Choroid plexus epithelial cell (primary cell): Measurements from ENCODE around the gene ITGA2.

Source experiments
- DNase-seq: peaks from one replicate; pipeline ENCODE4 v3.0.0-alpha.2; 2010; ENCODE audit warnings: low read depth
- H3K4me3 ChIP-seq: 2 replicates; pipeline ENCODE4 v1.5.1; 2011; ENCODE audit warnings: low read depth, mild to moderate bottlenecking, control low read depth, low read length, moderate library complexity
- TF ChIP-seq, protein P1 (sequence below): conservative IDR thresholded peaks from 2 replicates; pipeline ENCODE4 v1.5.1; 2011; ENCODE audit warnings: low read depth, mild to moderate bottlenecking, control low read depth, inconsistent platforms, low read length, moderate library complexity

Gene ITGA2

DNA sequence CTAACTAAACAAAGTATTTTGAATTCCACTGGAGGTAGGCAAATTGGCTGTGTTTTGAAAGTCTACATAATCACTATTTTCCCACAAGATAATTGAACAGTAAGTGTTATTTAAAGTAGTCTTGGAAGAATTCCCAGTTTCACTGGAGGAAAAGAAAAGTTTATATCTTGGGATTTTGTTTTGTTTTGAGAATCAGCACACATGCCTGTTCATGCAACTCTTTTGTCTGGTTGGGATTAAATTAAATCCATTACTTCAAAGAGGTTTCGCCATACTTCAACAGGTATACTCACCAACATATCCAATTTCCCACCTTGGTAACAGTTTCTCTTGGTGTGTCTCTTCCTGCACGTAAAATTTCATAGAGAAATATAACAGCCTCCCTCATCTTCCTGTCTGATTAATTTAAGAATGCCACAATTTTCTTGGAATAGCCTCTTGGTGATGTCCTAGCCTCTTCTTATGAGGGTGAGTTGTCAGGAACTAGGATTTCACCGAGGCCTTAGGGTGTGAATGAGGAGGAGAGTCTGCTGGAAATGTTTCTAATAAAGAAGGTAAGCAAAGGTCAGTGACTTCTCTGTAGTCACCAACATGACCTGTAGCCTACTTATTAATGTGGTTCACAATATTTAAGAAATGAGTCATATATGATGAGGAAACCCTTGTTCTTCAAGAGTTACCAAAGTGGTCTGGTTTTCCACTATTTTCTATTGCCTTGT, 48.1 kb downstream of the ITGA2 start:
- TF ChIP-seq, protein P1, sequence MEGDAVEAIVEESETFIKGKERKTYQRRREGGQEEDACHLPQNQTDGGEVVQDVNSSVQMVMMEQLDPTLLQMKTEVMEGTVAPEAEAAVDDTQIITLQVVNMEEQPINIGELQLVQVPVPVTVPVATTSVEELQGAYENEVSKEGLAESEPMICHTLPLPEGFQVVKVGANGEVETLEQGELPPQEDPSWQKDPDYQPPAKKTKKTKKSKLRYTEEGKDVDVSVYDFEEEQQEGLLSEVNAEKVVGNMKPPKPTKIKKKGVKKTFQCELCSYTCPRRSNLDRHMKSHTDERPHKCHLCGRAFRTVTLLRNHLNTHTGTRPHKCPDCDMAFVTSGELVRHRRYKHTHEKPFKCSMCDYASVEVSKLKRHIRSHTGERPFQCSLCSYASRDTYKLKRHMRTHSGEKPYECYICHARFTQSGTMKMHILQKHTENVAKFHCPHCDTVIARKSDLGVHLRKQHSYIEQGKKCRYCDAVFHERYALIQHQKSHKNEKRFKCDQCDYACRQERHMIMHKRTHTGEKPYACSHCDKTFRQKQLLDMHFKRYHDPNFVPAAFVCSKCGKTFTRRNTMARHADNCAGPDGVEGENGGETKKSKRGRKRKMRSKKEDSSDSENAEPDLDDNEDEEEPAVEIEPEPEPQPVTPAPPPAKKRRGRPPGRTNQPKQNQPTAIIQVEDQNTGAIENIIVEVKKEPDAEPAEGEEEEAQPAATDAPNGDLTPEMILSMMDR = no peak
- peak; percentile 90 for DNase-seq
- H3K4me3 ChIP-seq = no peak overlapping the region

DNA sequence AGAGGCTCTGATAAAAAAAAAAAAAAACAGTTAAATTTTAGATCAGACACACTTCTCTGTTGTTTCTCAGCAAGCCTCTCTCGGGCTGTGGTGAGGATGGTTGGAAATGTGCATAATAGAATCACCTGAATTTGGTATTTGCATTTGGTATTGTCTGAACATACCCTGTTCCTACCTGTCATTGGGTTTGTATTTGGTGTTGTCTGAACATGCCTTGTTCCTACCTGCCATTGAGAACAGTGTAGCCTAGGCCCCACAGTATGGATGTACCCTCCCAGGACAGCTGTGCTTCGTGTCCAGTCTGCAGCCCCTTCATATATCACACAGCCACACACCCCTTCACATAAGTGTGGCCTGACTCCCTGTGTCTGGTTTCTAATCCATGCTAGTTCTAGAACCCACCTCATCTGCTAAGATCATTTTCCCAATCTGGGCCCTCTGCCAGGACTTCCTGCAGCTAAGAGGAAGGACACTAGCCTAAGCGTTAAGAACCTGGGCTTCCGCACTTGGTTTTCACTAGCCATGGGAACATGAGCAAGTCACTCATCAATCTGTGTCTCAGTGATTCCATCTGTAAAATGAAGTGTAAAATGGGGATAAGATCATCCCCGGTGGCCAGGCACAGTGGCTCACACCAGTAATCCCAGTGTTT, 49.2 kb downstream of the ITGA2 start:
- TF ChIP-seq, protein P1 = no peak
- H3K4me3 ChIP-seq = no peak overlapping the region
- DNase-seq = peak; percentile 65

DNA sequence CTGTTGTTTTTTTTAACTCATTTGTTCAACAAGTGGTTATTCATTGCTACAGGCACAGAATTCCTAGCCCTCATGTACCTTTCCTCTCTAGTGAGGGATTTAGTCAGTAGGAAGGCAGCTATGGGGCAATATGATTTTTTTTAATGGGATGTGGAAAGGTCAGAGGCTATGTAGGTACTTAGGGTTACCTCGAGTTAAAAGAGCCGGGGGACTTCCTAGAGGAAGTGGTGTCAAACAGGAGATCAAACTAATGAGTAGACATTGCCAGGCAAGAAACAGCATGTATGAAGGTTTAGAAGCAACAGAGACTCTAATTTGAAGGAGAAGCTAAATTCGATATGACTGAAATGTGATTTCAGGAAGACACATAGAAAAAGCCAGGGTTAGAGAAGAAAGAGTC, 50.7 kb downstream of the ITGA2 start:
- TF ChIP-seq, protein P1 = no peak
- no peak for DNase-seq
- no peak overlapping the region for H3K4me3 ChIP-seq

DNA sequence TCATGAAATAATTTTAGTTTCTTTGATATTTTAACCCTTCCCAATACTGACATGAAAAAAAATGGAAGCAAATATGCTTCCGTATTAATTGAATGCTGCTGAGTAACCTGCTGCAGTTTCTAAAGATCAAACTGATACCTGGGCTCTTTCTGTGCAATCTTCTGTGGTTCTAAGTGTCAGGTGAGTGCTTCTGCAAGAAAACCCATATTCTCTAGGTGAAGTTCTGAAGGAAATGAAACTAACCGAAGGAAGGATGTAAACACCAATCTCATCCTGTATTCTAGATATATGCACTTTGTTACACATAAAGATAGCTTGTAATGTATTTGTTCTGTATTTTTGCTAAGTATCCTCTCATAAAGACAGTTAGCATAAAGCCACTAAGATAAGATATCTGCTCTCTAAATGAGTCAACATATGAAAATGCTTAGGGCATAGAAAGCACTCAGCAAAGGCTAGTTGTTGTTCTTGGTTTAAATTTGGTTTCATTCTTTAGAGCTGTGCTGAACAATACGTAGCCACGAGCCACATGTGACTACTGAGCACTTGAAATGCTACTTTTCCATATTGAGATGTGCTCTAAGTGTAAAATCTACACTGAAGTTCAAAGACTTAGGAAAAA, 52.0 kb downstream of the ITGA2 start:
- DNase-seq = peak; percentile 71

DNA sequence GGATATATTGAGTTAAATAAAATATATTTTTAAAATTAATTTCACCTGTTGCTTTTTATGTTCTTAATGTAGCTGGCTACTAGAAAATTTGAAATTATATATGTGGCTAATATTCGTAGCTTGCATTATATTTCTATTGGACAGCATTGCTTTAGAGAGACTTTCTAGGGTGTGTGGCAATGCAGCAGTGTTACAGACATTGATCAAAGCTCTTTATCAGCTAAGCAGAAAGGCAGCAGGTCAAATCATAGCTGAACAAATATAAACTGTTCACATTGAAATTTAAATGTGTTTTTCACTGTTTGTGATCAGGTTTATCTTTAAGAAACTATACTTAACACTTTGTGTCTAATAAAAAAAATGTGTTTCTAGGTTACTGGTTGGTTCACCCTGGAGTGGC, 52.6 kb downstream of the ITGA2 start:
- TF ChIP-seq, protein P1 = no peak
- no peak overlapping the region for H3K4me3 ChIP-seq
- no peak for DNase-seq

More for the DNA sequence above, 52.0 kb downstream of the ITGA2 start:
- TF ChIP-seq, protein P1 = no peak
- H3K4me3 ChIP-seq = peak overlapping the region; percentile 8

DNA sequence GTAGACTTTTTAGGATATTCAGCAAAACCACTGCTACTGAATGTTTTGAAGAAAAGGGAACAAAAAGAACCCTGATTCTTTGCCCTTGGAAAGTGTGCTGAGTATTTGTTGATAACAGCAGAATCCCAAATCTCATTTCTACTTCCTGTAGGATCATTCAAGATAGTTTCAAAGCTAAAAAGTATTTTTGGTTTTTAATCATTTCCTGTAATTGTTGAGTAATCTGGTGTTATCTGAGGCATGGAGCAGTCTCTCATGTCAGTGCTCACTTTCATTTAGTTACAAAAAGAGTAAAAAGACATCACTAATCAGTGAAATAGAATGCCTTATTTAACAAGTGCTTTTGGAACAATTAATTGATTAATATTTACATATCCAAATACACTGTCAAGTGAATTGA, 56.1 kb downstream of the ITGA2 start:
- TF ChIP-seq, protein P1 = no peak
- no peak overlapping the region for H3K4me3 ChIP-seq
- no peak for DNase-seq
